ENCODE data around the gene CHAF1A.

Gene CHAF1A

DNA sequence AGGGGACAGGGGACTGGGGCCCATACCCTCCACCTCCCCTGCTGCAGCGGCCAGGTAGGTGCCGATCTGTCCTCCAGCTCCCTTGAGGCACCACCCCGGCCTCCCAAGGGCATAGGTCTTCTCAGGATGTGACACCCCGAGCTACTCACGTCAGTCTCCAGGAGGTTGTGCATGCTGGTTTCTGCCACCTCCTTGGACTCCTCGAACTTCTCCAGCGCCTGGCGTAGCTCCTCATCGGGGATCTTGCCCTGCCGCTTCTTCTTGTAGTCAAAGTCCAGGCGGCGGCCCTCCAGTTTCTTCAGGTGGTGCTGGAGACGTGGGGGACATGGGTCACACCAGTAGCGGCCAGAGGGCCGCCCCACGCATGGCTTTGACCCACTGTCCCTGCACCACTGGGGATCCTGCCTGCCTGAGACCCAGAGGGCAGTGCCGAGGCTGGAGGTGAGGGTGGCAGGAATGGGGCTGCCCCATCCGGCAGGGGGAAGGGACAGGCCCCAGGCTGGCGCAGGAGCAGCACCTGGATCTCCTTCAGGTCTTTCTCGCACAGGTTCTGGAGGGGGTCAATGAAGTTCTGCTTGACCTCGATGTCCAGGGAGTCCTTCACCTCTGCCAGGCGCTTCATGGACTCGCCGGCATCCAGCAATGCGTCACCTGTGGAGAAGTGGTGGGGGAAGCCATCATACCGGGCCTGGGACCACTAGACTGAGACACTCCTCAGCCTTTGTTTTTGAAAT is 38.7 kb upstream of the CHAF1A start:
- TF ChIP-seq SIN3A (IDR thresholded peaks at IDR 0.05; ENCODE audit: borderline replicate concordance, insufficient read depth, low read length) (no peak), FOXP2 (optimal IDR thresholded peaks at IDR 0.05; ENCODE audit: borderline replicate concordance, extremely low read depth, extremely low read length, insufficient read depth) (no peak), TAF1 (IDR thresholded peaks at IDR 0.05; ENCODE audit: borderline replicate concordance, insufficient read depth, low read length) (no peak), POLR2AphosphoS5 (IDR thresholded peaks at IDR 0.05; ENCODE audit: low read depth, low read length) (no peak; the same call in 1 of the 2 replicates)
- TF ChIP-seq, protein P1, sequence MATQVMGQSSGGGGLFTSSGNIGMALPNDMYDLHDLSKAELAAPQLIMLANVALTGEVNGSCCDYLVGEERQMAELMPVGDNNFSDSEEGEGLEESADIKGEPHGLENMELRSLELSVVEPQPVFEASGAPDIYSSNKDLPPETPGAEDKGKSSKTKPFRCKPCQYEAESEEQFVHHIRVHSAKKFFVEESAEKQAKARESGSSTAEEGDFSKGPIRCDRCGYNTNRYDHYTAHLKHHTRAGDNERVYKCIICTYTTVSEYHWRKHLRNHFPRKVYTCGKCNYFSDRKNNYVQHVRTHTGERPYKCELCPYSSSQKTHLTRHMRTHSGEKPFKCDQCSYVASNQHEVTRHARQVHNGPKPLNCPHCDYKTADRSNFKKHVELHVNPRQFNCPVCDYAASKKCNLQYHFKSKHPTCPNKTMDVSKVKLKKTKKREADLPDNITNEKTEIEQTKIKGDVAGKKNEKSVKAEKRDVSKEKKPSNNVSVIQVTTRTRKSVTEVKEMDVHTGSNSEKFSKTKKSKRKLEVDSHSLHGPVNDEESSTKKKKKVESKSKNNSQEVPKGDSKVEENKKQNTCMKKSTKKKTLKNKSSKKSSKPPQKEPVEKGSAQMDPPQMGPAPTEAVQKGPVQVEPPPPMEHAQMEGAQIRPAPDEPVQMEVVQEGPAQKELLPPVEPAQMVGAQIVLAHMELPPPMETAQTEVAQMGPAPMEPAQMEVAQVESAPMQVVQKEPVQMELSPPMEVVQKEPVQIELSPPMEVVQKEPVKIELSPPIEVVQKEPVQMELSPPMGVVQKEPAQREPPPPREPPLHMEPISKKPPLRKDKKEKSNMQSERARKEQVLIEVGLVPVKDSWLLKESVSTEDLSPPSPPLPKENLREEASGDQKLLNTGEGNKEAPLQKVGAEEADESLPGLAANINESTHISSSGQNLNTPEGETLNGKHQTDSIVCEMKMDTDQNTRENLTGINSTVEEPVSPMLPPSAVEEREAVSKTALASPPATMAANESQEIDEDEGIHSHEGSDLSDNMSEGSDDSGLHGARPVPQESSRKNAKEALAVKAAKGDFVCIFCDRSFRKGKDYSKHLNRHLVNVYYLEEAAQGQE (IDR thresholded peaks at IDR 0.05; ENCODE audit: insufficient read depth in 1 of 2, low read depth in 2 of 2, low read length in 2 of 2) = no peak

DNA sequence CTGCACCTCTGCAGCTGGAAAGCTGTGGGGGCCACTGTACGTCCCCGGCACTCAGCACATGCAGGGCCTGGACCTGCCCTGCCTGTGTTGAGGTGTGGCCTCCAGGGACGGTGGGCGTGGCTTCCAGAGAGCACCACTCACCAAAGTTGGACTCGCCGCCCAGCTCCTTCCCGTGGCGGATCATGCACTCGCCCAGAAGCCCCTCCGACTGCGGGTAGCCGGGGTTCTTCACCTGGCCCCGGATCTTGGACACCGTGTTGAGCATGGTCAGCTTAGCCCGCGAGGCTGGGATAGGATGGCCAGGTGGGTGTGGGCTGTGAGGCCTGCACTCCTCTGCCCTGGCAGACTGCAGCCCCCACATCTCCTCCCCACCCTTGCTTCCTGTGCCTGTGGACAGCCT is 37.1 kb upstream of the CHAF1A start:
- TF ChIP-seq, protein P1 (IDR thresholded peaks at IDR 0.05; ENCODE audit: insufficient read depth in 1 of 2, low read depth in 2 of 2, low read length in 2 of 2) = no peak
- TF ChIP-seq POLR2AphosphoS5 (IDR thresholded peaks at IDR 0.05; ENCODE audit: low read depth, low read length) (no peak; the same call in 1 of the 2 replicates), TAF1 (IDR thresholded peaks at IDR 0.05; ENCODE audit: borderline replicate concordance, insufficient read depth, low read length) (no peak), FOXP2 (optimal IDR thresholded peaks at IDR 0.05; ENCODE audit: borderline replicate concordance, extremely low read depth, extremely low read length, insufficient read depth) (no peak), SIN3A (IDR thresholded peaks at IDR 0.05; ENCODE audit: borderline replicate concordance, insufficient read depth, low read length) (no peak)

DNA sequence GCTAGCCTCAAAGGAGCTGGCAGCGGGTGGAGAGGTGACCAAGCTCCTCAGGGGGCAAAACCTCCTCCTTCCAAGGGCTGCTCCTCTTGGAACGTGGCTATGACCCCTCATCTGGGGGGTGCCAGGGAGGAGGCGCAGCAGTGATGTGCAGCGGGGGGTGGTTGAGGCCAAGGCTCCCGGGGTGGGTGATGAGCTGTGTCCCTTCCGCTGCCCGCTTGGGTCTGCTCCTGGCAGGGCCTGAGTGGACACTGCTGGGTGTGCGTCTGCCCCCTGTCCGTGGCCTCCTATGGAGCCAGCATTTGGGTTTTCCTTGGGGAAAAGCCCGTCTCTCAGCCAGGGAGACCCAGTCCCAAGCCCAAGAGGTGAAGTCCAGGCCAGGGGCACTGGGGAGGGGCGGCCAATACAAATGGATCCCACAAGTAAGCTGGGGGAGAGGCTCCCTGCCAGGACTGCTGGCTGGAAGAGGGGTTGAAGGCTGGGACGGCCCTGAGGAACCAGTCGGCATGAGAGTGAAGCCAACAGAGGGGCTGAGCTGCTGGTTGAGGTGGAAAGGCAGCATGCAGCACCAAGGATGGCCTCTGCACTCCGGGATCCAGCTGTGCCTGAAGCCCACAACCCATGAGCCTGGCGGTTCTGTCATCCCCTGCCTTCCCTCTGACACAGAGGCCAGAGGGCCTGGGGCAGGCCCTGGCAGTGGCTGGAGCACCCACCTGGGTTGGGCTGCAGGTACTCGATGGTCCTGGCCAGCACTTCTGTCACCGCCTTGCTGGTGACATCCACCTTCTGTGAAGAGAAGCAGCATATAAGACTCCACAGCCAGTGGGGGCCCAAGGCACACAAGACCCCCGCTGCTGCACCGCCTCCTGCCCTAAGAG is 36.4 kb upstream of the CHAF1A start:
- no peak for TF ChIP-seq FOXP2 (optimal IDR thresholded peaks at IDR 0.05; ENCODE audit: borderline replicate concordance, extremely low read depth, extremely low read length, insufficient read depth)
- TF ChIP-seq TAF1 (IDR thresholded peaks at IDR 0.05; ENCODE audit: borderline replicate concordance, insufficient read depth, low read length) = no peak
- TF ChIP-seq, protein P1 (IDR thresholded peaks at IDR 0.05; ENCODE audit: insufficient read depth in 1 of 2, low read depth in 2 of 2, low read length in 2 of 2) = no peak
- no peak for TF ChIP-seq SIN3A (IDR thresholded peaks at IDR 0.05; ENCODE audit: borderline replicate concordance, insufficient read depth, low read length)
- TF ChIP-seq POLR2AphosphoS5 (IDR thresholded peaks at IDR 0.05; ENCODE audit: low read depth, low read length) = no peak

DNA sequence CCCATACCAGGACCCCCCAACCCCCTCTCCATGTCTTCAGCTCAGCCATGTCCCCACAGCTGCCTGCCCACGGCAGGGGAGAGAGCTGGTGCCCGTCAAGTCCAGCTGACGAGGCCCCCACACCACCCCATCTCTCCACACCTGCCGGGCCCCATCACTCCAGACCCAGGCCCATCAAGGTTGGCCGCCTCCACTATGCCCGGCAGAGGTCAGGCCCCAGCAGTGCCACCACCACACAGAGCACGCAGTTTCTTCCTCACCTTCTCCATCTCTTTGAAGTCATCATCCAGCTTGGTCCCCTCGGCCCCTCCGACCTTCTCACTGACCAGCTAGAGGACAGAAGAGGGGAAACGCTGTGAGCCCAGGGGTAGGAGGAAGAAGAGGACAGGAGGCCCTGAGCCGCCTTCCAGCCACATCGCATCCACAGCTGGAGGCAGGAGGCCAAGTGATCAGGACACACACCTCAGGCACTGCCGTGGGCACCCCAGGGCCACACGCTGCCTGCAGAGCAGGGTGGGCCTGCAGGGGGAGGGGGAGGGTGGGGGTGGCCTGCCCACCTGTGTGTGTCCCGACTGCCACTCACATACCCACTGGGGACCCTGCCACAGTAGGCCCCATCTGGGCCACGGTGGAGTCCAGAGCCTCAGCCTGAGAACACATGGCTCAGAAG is 35.6 kb upstream of the CHAF1A start:
- TF ChIP-seq, protein P1 (IDR thresholded peaks at IDR 0.05; ENCODE audit: insufficient read depth in 1 of 2, low read depth in 2 of 2, low read length in 2 of 2) = no peak
- TF ChIP-seq SIN3A (IDR thresholded peaks at IDR 0.05; ENCODE audit: borderline replicate concordance, insufficient read depth, low read length) (no peak), POLR2AphosphoS5 (IDR thresholded peaks at IDR 0.05; ENCODE audit: low read depth, low read length) (no peak), FOXP2 (optimal IDR thresholded peaks at IDR 0.05; ENCODE audit: borderline replicate concordance, extremely low read depth, extremely low read length, insufficient read depth) (no peak), TAF1 (IDR thresholded peaks at IDR 0.05; ENCODE audit: borderline replicate concordance, insufficient read depth, low read length) (no peak)

Measured in PFSK-1 (cell line).